ENCODE measurements around the gene STX8.
"Not testable (repeated sequence)": the region's sequence is repeated elsewhere in the genome, so short reads cannot be mapped to it uniquely, and the experiment has no call there.

The STX8 gene

DNA sequence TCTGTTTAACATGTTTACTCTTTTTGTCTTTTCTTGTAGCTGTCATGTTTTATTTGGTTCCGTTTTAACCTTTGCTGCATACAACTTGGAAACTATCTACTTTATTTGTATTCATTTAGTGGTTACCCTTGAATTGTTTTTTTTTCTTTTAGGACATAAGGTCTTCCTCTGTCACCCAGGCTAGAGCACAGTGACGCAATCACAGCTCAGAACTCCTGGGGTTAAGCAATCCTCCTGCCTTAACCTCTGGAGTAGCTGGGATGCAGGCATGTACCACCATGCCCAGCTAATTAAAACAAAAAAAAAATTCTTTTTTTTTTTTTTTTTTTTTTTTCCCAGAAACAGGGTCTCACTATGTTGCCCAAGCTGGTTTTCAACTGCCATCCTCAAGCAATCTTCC lies 39.9 kb upstream of the STX8 start:
- Histone ChIP-seq H3K9me3 (ENCODE audit: control insufficient read depth, insufficient read depth, low read depth, low read length) (no peaks in the 10 kb centered on the region), H3K27ac (ENCODE audit: extremely low read depth, low read depth, low read length) (no peak overlapping the region), H3K36me3 (ENCODE audit: control insufficient read depth in 2 of 2, insufficient read depth in 1 of 2, low read length in 2 of 2) (no peaks in the 10 kb centered on the region), H3K4me3 (ENCODE audit: low read depth, low read length) (no peak overlapping the region), H3K4me1 (ENCODE audit: control insufficient read depth, insufficient read depth, low read length) (no peaks in the 10 kb centered on the region)
- ChIA-PET CTCF (interaction anchor here (0.6 to 0.8 kb wide), 4 partner anchors 14 to 247 kb away, joined by 3 to 4 read pairs (median 3); no protein-coding TSS in a partner anchor), POLR2A (interaction anchor here (0.6 kb wide), 1 partner anchor 56 kb away, joined by 4 read pairs; no protein-coding TSS in a partner anchor)
- TF ChIP-seq, protein P1, sequence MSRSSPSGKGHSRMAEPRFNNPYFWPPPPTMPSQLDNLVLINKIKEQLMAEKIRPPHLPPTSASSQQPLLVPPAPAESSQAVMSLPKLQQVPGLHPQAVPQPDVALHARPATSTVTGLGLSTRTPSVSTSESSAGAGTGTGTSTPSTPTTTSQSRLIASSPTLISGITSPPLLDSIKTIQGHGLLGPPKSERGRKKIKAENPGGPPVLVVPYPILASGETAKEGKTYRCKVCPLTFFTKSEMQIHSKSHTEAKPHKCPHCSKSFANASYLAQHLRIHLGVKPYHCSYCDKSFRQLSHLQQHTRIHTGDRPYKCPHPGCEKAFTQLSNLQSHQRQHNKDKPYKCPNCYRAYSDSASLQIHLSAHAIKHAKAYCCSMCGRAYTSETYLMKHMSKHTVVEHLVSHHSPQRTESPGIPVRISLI (tag by site-specific recombination; IDR thresholded peaks at IDR 0.05), result 0 out of 2 replicates have a peak, but pooled peaks have one; percentile 14
- peak; percentile 14 for TF ChIP-seq SETDB1 (IDR thresholded peaks at IDR 0.05; ENCODE audit: insufficient read length, low read length)
- TF ChIP-seq GLI4 (tag by site-specific recombination; IDR thresholded peaks at IDR 0.05), result no peak
- no peak for TF ChIP-seq ZNF341 (tag by site-specific recombination; IDR thresholded peaks at IDR 0.05; ENCODE audit: low read depth)

DNA sequence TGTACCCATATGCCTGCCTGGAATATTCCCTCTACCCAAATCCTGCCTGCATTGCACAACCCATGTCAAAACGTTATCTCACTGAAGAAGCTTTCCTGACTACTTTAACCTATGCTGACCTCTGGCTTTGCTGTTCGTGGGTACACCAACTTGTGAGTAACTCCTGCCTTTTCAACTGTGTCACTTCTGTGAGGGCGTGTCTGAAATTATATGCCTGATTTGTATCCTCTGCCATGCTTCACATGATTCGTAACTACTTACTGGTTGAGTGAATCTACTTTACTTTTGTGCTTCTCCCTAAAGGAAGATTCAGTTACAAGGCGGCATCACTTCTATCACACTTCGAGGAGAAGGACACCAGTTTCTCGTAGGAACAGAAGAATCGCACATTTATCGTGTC lies 36.4 kb upstream of the STX8 start:
- Histone ChIP-seq H3K9me3 (ENCODE audit: control insufficient read depth, insufficient read depth, low read depth, low read length) (no peaks in the 10 kb centered on the region), H3K4me3 (ENCODE audit: low read depth, low read length) (no peak overlapping the region), H3K27ac (ENCODE audit: extremely low read depth, low read depth, low read length) (no peak overlapping the region), H3K36me3 (ENCODE audit: control insufficient read depth in 2 of 2, insufficient read depth in 1 of 2, low read length in 2 of 2) (no peaks in the 10 kb centered on the region), H3K4me1 (ENCODE audit: control insufficient read depth, insufficient read depth, low read length) (0 out of 2 replicates have a peak, but pooled peaks cover 4% of the 10 kb centered on the region)
- POLR2A ChIA-PET, result interaction anchor here (0.6 kb wide), 1 partner anchor 205 kb away, joined by 3 read pairs; no protein-coding TSS in a partner anchor
- TF ChIP-seq ZSCAN23 (tag by site-specific recombination; IDR thresholded peaks at IDR 0.05) (no peak), ZNF792 (tag by site-specific recombination; IDR thresholded peaks at IDR 0.05) (no peak), ZBTB17 (tag by site-specific recombination; IDR thresholded peaks at IDR 0.05) (no peak), ZNF433 (tag by site-specific recombination; IDR thresholded peaks at IDR 0.05; ENCODE audit: low read depth) (no peak), ZNF416 (tag by site-specific recombination; IDR thresholded peaks at IDR 0.05) (no peak), GFI1B (tag by site-specific recombination; IDR thresholded peaks at IDR 0.05) (no peak), ZNF354C (tag by site-specific recombination; IDR thresholded peaks at IDR 0.05; ENCODE audit: borderline replicate concordance, low read depth) (no peak)
- CTCF ChIA-PET, result interaction anchor here (0.7 kb wide), 1 partner anchor 14 kb away, joined by 3 read pairs; no protein-coding TSS in a partner anchor

DNA sequence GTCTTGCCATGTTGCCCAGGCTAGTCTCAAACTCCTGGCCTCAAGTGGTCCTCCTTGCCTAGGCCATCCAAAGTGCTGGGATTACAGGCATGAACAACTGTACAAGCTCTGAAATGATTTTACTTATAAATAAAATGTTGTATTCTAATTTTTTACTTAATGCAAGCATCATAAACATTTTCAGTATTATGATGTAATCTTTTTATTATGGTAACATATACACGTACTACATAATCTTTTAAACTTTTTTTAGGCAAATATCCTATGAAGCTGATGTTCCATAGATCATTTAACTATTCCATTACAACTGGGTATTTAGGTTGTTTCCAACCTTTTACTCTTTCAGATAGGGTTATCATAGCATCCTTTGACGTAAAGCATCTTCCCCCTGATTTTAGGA lies 35.9 kb upstream of the STX8 start:
- no peaks in the 10 kb centered on the region for H3K36me3 ChIP-seq (ENCODE audit: control insufficient read depth in 2 of 2, insufficient read depth in 1 of 2, low read length in 2 of 2)
- H3K4me1 ChIP-seq (ENCODE audit: control insufficient read depth, insufficient read depth, low read length), result 0 out of 2 replicates have a peak, but pooled peaks cover 4% of the 10 kb centered on the region
- ChIA-PET CTCF (interaction anchor here (0.7 kb wide), 1 partner anchor 14 kb away, joined by 3 read pairs; no protein-coding TSS in a partner anchor), POLR2A (no interaction called here)
- no peak for TF ChIP-seq TCF7L2 (IDR thresholded peaks at IDR 0.05; ENCODE audit: borderline replicate concordance, low read depth, low read length)
- TF ChIP-seq, protein P2, sequence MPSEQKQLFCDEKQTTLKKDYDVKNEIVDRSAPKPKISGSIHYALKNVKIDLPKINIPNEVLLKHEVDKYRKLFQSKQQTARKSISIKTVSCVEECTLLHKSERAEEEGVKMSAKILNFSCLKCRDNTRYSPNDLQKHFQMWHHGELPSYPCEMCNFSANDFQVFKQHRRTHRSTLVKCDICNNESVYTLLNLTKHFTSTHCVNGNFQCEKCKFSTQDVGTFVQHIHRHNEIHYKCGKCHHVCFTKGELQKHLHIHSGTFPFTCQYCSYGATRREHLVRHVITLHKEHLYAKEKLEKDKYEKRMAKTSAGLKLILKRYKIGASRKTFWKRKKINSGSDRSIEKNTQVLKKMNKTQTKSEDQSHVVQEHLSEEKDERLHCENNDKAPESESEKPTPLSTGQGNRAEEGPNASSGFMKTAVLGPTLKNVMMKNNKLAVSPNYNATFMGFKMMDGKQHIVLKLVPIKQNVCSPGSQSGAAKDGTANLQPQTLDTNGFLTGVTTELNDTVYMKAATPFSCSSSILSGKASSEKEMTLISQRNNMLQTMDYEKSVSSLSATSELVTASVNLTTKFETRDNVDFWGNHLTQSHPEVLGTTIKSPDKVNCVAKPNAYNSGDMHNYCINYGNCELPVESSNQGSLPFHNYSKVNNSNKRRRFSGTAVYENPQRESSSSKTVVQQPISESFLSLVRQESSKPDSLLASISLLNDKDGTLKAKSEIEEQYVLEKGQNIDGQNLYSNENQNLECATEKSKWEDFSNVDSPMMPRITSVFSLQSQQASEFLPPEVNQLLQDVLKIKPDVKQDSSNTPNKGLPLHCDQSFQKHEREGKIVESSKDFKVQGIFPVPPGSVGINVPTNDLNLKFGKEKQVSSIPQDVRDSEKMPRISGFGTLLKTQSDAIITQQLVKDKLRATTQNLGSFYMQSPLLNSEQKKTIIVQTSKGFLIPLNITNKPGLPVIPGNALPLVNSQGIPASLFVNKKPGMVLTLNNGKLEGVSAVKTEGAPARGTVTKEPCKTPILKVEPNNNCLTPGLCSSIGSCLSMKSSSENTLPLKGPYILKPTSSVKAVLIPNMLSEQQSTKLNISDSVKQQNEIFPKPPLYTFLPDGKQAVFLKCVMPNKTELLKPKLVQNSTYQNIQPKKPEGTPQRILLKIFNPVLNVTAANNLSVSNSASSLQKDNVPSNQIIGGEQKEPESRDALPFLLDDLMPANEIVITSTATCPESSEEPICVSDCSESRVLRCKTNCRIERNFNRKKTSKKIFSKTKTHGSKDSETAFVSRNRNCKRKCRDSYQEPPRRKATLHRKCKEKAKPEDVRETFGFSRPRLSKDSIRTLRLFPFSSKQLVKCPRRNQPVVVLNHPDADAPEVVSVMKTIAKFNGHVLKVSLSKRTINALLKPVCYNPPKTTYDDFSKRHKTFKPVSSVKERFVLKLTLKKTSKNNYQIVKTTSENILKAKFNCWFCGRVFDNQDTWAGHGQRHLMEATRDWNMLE (tag by site-specific recombination; conservative IDR thresholded peaks at IDR 0.05; ENCODE audit: low read depth), result no peak
- TF ChIP-seq SETDB1 (IDR thresholded peaks at IDR 0.05; ENCODE audit: insufficient read length, low read length), result no peak
- no peak for TF ChIP-seq ZNF274 (IDR thresholded peaks at IDR 0.05; ENCODE audit: low read length)
- TF ChIP-seq ZNF274 (tag by site-specific recombination; IDR thresholded peaks at IDR 0.05; ENCODE audit: borderline replicate concordance), result no peak
- no peak for TF ChIP-seq WT1 (tag by site-specific recombination; IDR thresholded peaks at IDR 0.05)
- TF ChIP-seq, protein P3, sequence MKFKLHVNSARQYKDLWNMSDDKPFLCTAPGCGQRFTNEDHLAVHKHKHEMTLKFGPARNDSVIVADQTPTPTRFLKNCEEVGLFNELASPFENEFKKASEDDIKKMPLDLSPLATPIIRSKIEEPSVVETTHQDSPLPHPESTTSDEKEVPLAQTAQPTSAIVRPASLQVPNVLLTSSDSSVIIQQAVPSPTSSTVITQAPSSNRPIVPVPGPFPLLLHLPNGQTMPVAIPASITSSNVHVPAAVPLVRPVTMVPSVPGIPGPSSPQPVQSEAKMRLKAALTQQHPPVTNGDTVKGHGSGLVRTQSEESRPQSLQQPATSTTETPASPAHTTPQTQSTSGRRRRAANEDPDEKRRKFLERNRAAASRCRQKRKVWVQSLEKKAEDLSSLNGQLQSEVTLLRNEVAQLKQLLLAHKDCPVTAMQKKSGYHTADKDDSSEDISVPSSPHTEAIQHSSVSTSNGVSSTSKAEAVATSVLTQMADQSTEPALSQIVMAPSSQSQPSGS (tag by site-specific recombination; IDR thresholded peaks at IDR 0.05; ENCODE audit: low read depth), result peak; percentile 64
- TF ChIP-seq ZNF311 (tag by site-specific recombination; IDR thresholded peaks at IDR 0.05; ENCODE audit: borderline replicate concordance), result no peak
- TF ChIP-seq HOXD13 (CRISPR knock-in tag; IDR thresholded peaks at IDR 0.05; ENCODE audit: borderline replicate concordance), result no peak
- TF ChIP-seq ZNF792 (tag by site-specific recombination; IDR thresholded peaks at IDR 0.05), result no peak
- H3K9me3 ChIP-seq (ENCODE audit: control insufficient read depth, insufficient read depth, low read depth, low read length), result no peaks in the 10 kb centered on the region
- no peak overlapping the region for H3K4me3 ChIP-seq (ENCODE audit: low read depth, low read length)
- H3K27ac ChIP-seq (ENCODE audit: extremely low read depth, low read depth, low read length), result no peak overlapping the region

DNA sequence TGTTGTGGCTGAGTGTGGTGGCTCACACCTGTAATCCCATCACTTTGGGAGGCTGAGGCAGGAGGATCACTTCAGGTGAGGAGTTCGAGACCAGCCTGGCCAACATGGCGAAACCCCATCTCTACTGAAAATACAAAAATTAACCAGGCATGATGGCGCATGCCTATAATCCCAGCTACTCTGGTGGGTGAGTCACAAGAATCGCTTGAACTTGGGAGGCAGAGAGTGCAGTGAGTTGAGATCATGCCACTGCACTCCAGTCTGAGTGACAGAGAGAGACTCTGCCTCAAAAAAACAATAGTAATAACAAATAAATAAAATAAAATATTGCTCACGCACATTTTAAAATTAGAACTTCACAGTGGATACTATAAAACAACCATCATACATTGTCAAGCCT lies 31.4 kb upstream of the STX8 start:
- CTCF ChIA-PET, result interaction anchor here (0.5 kb wide), 1 partner anchor 112 kb away, joined by 3 read pairs; no protein-coding TSS in a partner anchor
- H3K36me3 ChIP-seq (ENCODE audit: control insufficient read depth in 2 of 2, insufficient read depth in 1 of 2, low read length in 2 of 2); H3K4me3 ChIP-seq (ENCODE audit: low read depth, low read length); H3K4me1 ChIP-seq (ENCODE audit: control insufficient read depth, insufficient read depth, low read length); H3K9me3 ChIP-seq (ENCODE audit: control insufficient read depth, insufficient read depth, low read depth, low read length); POLR2A ChIA-PET; H3K27ac ChIP-seq (ENCODE audit: extremely low read depth, low read depth, low read length): not testable (repeated sequence)

Measured in HEK293 (cell line).